HCT116 (cell line): Measurements from ENCODE around the gene PTPN13. TPM values are rescaled to one million over a fixed set of nuclear protein-coding genes. Genes with fewer than 3 reads are reported as not detected.

ENCODE experiments used
- ATAC-seq: fragments of 200-7000 bp; cut with Tn5 transposase; 2 replicates; pipeline ENCODE4 v1.9.1; 2020; ENCODE audit warnings: mild to moderate bottlenecking, moderate library complexity
- BruUV-seq: library from RNA; stranded (reverse); fragments of 400-500 nt; replicated peaks from 2 replicates; lab custom pipeline; 2021; lab: Mats Ljungman, UMichigan
- CTCF ChIA-PET: fragments of 300-600 bp; sonication (Branson Sonifier 250); formaldehyde crosslinking; loops from one replicate; lab custom pipeline; 2021; ENCODE audit warnings: antibody characterized with exemption; lab: Charles Lee
- POLR2A ChIA-PET: fragments of 300-600, 350-600 bp; sonication (Branson Sonifier 250); formaldehyde crosslinking; loops from one replicate; lab custom pipeline; 2021; ENCODE audit warnings: antibody characterized with exemption; lab: Charles Lee
- RAD21 ChIA-PET, 2 experiments: fragments of 300-600 bp; sonication (Branson Sonifier 250); formaldehyde crosslinking; loops; one replicate each; lab custom pipeline; 2023; ENCODE audit warnings: low total read pairs in 2 of 2; ENCODE audit not compliant: uncharacterized antibody in 2 of 2, unreplicated experiment in 2 of 2, low non-redundant PET in 1 of 2; lab: Charles Lee
- DNase-seq: peaks from one replicate; pipeline ENCODE4 v3.0.0-alpha.2; 2010; ENCODE audit warnings: low read depth, low spot score
- H2AFZ ChIP-seq: fragments of 200-600 bp; shearing (Covaris generic), sonication (generic); 2 replicates; pipeline ENCODE4 v1.6.1; 2017; ENCODE audit warnings: low read depth, mixed run types, mixed read lengths, antibody characterized with exemption, low read length; ENCODE audit not compliant: poor library complexity, severe bottlenecking
- H3K27ac ChIP-seq: 2 replicates; pipeline ENCODE4 v1.5.1; 2012; ENCODE audit warnings: low read depth, low read length
- H3K27me3 ChIP-seq: fragments of 200-600 bp; sonication (generic); 2 replicates; pipeline ENCODE4 v1.6.1; 2016; ENCODE audit warnings: mixed run types, low read length, mixed read lengths; ENCODE audit not compliant: insufficient read depth
- H3K36me3 ChIP-seq, 2 experiments: fragments of 200-500 bp in 1 of 2; fragments of 200-600 bp in 1 of 2; sonication (Bioruptor generic) in 1 of 2; sonication (generic) in 1 of 2; 2 replicates each; pipeline versions ENCODE4 v1.5.1 to v1.6.1; 2014 to 2016; ENCODE audit warnings: low read length in 2 of 2, inconsistent platforms in 1 of 2, mixed read lengths in 1 of 2, mixed run types in 1 of 2; ENCODE audit not compliant: insufficient read depth in 2 of 2, control insufficient read depth in 1 of 2
- H3K4me1 ChIP-seq, 2 experiments: fragments of 200-600 bp in 1 of 2; sonication (generic) in 1 of 2; 2 replicates each; pipeline versions ENCODE4 v1.5.1 to v1.6.1; 2012 to 2017; ENCODE audit warnings: low read length in 2 of 2, inconsistent platforms in 1 of 2, mild to moderate bottlenecking in 1 of 2, mixed read lengths in 1 of 2, mixed run types in 1 of 2, moderate library complexity in 1 of 2; ENCODE audit not compliant: insufficient read depth in 2 of 2, control insufficient read depth in 1 of 2
- H3K4me2 ChIP-seq: fragments of 200-600 bp; sonication (generic); 2 replicates; pipeline ENCODE4 v1.6.1; 2017; ENCODE audit warnings: mixed run types, low read length, mixed read lengths
- H3K4me3 ChIP-seq, 2 experiments: fragments of 200-600 bp in 1 of 2; sonication (generic) in 1 of 2; replicated peaks in 1 of 2; 2 replicates each; pipeline ENCODE4 v1.5.1; 2011 to 2016; ENCODE audit warnings: low read length in 2 of 2, control low read depth in 1 of 2, low read depth in 1 of 2, mild to moderate bottlenecking in 1 of 2, mixed read lengths in 1 of 2, mixed run types in 1 of 2
- H3K79me2 ChIP-seq: fragments of 200-600 bp; sonication (generic); 2 replicates; pipeline ENCODE4 v1.6.1; 2017; ENCODE audit warnings: mild to moderate bottlenecking, mixed run types, low read length, moderate library complexity, mixed read lengths; ENCODE audit not compliant: insufficient read depth
- H3K9ac ChIP-seq: fragments of 200-600 bp; sonication (generic); 2 replicates; pipeline ENCODE4 v1.6.1; 2016; ENCODE audit warnings: low read length, mixed read lengths
- H3K9me2 ChIP-seq: fragments of 200-600 bp; sonication (generic), shearing (Covaris generic); 2 replicates; pipeline ENCODE4 v1.6.1; 2017; ENCODE audit warnings: mixed run types, mild to moderate bottlenecking, moderate library complexity; ENCODE audit not compliant: insufficient read depth
- H3K9me3 ChIP-seq, 2 experiments: fragments of 200-500 bp in 1 of 2; fragments of 200-600 bp in 1 of 2; sonication (Bioruptor generic) in 1 of 2; sonication (generic) in 1 of 2; 2 replicates each; pipeline ENCODE4 v1.6.1; 2014 to 2017; ENCODE audit warnings: low read length in 2 of 2, mixed read lengths in 2 of 2, inconsistent platforms in 1 of 2, low read depth in 1 of 2, mild to moderate bottlenecking in 1 of 2, mixed run types in 1 of 2, moderate library complexity in 1 of 2; ENCODE audit not compliant: control insufficient read depth in 1 of 2, insufficient read depth in 1 of 2
- H4K20me1 ChIP-seq: fragments of 200-600 bp; sonication (generic), shearing (Covaris generic); 2 replicates; pipeline ENCODE4 v1.6.1; 2017; ENCODE audit warnings: mixed run types, mild to moderate bottlenecking, moderate library complexity; ENCODE audit not compliant: insufficient read depth
- CEBPB ChIP-seq: IDR thresholded peaks from 2 replicates; pipeline ENCODE4 v1.6.1; 2012; ENCODE audit warnings: low read depth
- POLR2A ChIP-seq: IDR thresholded peaks from 2 replicates; pipeline ENCODE4 v1.7.0; 2011; ENCODE audit warnings: borderline replicate concordance; ENCODE audit not compliant: insufficient read depth, insufficient read length; ENCODE audit errors: extremely low read depth
- RAD21 ChIP-seq: IDR thresholded peaks from 2 replicates; pipeline ENCODE4 v1.6.1; 2012; ENCODE audit warnings: low read depth, mild to moderate bottlenecking
- ZFX ChIP-seq: fragments of 450-650 bp; IDR thresholded peaks from 2 replicates; pipeline ENCODE4 v1.6.1; 2017
- intact Hi-C: fragments of 100-400 bp; cut with micrococcal nuclease; formaldehyde crosslinking; loops from 2 replicates; pipeline ENCODE4 v1.10.0; 2022
- total RNA-seq: library from RNA; stranded (reverse); gene quantifications from one replicate; pipeline ENCODE4 v1.2.1, GENCODE V29; 2021; ENCODE audit not compliant: unreplicated experiment
- TF ChIP-seq, protein P1 (sequence below), 3 experiments: fragments of 200-600 bp in 1 of 3; sonication (generic) in 1 of 3; IDR thresholded peaks in 2 of 3; conservative IDR thresholded peaks in 1 of 3; 2 replicates each; pipeline ENCODE4 v1.5.1; 2012 to 2017; ENCODE audit warnings: low read depth in 2 of 3, low read length in 2 of 3, antibody characterized with exemption in 1 of 3, borderline replicate concordance in 1 of 3, control low read depth in 1 of 3, mild to moderate bottlenecking in 1 of 3, mixed read lengths in 1 of 3, mixed run types in 1 of 3, moderate library complexity in 1 of 3; ENCODE audit not compliant: insufficient read depth in 1 of 3
- TF ChIP-seq, protein P2 (sequence below): IDR thresholded peaks from 2 replicates; pipeline ENCODE4 v1.6.1; 2012
- TF ChIP-seq, protein P3 (sequence below): IDR thresholded peaks from 2 replicates; pipeline ENCODE4 v1.6.1; 2011; ENCODE audit warnings: mild to moderate bottlenecking, low read length, moderate library complexity; ENCODE audit not compliant: insufficient replicate concordance; ENCODE audit errors: extremely low read depth
- TF ChIP-seq, protein P4 (sequence below): IDR thresholded peaks from 2 replicates; pipeline ENCODE4 v1.6.1; 2012

PTPN13 gene
- total RNA-seq, 1 experiment from 2014 or later: 14.6 TPM

DNA sequence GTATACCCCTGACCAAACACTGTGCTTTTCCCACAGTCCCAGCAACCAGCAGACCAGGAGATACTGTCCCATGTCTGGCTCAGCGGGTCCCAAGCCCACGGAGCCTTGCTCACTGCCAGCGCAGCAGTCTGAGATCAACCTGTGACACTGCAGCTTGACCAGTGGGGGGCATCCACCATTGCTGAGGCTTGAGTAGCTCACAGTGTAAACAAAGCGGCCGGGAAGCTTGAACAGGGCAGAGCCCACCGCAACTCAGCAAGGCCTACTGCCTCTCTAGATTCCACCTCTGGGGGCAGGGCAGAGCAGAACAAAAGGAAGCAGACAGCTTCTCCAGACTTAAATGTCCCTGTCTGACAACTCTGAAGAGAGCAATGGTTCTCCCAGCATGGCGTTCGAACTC is 197.0 kb downstream of the PTPN13 start:
- H3K36me3 ChIP-seq: no peaks in the 10 kb centered on the region
- H3K9ac ChIP-seq: no peak overlapping the region
- no TSS peak for BruUV-seq
- H3K9me3 ChIP-seq: no peaks in the 10 kb centered on the region
- no peaks in the 10 kb centered on the region for H3K4me1 ChIP-seq
- H3K4me3 ChIP-seq: no peak overlapping the region
- no peaks in the 10 kb centered on the region for H3K79me2 ChIP-seq
- intact Hi-C loops: no loop called here
- 0 out of 2 replicates have a peak, but pooled peaks have one; percentile 4 for TF ChIP-seq RAD21
- TF ChIP-seq, protein P1, sequence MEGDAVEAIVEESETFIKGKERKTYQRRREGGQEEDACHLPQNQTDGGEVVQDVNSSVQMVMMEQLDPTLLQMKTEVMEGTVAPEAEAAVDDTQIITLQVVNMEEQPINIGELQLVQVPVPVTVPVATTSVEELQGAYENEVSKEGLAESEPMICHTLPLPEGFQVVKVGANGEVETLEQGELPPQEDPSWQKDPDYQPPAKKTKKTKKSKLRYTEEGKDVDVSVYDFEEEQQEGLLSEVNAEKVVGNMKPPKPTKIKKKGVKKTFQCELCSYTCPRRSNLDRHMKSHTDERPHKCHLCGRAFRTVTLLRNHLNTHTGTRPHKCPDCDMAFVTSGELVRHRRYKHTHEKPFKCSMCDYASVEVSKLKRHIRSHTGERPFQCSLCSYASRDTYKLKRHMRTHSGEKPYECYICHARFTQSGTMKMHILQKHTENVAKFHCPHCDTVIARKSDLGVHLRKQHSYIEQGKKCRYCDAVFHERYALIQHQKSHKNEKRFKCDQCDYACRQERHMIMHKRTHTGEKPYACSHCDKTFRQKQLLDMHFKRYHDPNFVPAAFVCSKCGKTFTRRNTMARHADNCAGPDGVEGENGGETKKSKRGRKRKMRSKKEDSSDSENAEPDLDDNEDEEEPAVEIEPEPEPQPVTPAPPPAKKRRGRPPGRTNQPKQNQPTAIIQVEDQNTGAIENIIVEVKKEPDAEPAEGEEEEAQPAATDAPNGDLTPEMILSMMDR (IDR thresholded peaks at IDR 0.05 in 2 of 3, conservative IDR thresholded peaks at IDR 0.05 in 1 of 3; ENCODE audit: borderline replicate concordance in 1 of 3, insufficient read depth in 1 of 3, low read depth in 2 of 3, low read length in 2 of 3): peak in 2 of 3 experiments; percentile 25 to 27; a peak in 2 of 6 replicates
- TF ChIP-seq, protein P2, sequence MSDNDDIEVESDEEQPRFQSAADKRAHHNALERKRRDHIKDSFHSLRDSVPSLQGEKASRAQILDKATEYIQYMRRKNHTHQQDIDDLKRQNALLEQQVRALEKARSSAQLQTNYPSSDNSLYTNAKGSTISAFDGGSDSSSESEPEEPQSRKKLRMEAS: no peak
- RAD21 ChIA-PET: no interaction called here
- no peak overlapping the region for H3K27ac ChIP-seq
- no peak overlapping the region for H3K4me2 ChIP-seq
- DNase-seq: no peak
- peak; percentile 72 for ATAC-seq
- H4K20me1 ChIP-seq: no peaks in the 10 kb centered on the region
- POLR2A ChIA-PET: no interaction called here
- H3K27me3 ChIP-seq: no peaks in the 10 kb centered on the region
- CTCF ChIA-PET: interaction anchor here (1.1 kb wide), 1 partner anchor 8 kb away, joined by 3 read pairs; no protein-coding TSS in a partner anchor
- H3K9me2 ChIP-seq: no peaks in the 10 kb centered on the region
- H2AFZ ChIP-seq: no peak overlapping the region

DNA sequence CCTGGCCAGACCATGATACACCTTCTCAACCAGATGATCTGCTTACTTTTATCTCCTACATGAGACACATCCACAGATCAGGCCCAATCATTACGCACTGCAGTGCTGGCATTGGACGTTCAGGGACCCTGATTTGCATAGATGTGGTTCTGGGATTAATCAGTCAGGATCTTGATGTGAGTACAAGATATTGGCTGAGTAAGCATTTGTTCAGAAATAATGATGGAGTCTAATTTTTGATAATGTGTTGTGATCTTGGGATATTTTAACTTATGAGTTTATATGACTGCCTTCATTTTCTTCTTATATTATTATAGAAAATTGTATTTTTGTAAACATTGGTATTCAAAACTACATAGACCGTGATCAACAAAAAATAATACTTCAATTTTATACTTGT is 215.7 kb downstream of the PTPN13 start:
- CTCF ChIA-PET: no interaction called here
- ATAC-seq: no peak

More for the DNA sequence above, 215.7 kb downstream of the PTPN13 start:
- RAD21 ChIA-PET: no interaction called here
- intact Hi-C loops: no loop called here
- Histone ChIP-seq H4K20me1 (no peaks in the 10 kb centered on the region), H3K9ac (no peak overlapping the region), H3K27me3 (no peaks in the 10 kb centered on the region), H3K4me3 (no peak overlapping the region), H3K79me2 (no peaks in the 10 kb centered on the region), H2AFZ (no peak overlapping the region), H3K27ac (no peak overlapping the region), H3K36me3 (no peaks in the 10 kb centered on the region), H3K4me2 (no peak overlapping the region), H3K9me2 (no peaks in the 10 kb centered on the region), H3K9me3 (no peaks in the 10 kb centered on the region), H3K4me1 (no peaks in the 10 kb centered on the region)
- TF ChIP-seq POLR2A: no peak
- TF ChIP-seq, protein P3, sequence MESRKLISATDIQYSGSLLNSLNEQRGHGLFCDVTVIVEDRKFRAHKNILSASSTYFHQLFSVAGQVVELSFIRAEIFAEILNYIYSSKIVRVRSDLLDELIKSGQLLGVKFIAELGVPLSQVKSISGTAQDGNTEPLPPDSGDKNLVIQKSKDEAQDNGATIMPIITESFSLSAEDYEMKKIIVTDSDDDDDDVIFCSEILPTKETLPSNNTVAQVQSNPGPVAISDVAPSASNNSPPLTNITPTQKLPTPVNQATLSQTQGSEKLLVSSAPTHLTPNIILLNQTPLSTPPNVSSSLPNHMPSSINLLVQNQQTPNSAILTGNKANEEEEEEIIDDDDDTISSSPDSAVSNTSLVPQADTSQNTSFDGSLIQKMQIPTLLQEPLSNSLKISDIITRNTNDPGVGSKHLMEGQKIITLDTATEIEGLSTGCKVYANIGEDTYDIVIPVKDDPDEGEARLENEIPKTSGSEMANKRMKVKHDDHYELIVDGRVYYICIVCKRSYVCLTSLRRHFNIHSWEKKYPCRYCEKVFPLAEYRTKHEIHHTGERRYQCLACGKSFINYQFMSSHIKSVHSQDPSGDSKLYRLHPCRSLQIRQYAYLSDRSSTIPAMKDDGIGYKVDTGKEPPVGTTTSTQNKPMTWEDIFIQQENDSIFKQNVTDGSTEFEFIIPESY: no peak
- no peak for TF ChIP-seq ZFX
- TF ChIP-seq, protein P1 (IDR thresholded peaks at IDR 0.05 in 2 of 3, conservative IDR thresholded peaks at IDR 0.05 in 1 of 3; ENCODE audit: borderline replicate concordance in 1 of 3, insufficient read depth in 1 of 3, low read depth in 2 of 3, low read length in 2 of 3): no peak
- TF ChIP-seq CEBPB: no peak
- TF ChIP-seq, protein P4, sequence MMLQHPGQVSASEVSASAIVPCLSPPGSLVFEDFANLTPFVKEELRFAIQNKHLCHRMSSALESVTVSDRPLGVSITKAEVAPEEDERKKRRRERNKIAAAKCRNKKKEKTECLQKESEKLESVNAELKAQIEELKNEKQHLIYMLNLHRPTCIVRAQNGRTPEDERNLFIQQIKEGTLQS: no peak
- POLR2A ChIA-PET: no interaction called here
- no TSS peak for BruUV-seq
- DNase-seq: no peak
